BJ (cell line): ENCODE data around the gene COL8A1. TPM values are rescaled to one million over a fixed set of nuclear protein-coding genes. Genes with fewer than 3 reads are reported as not detected.

Experiments used
- CTCF ChIA-PET: fragments of 350-600 bp; formaldehyde crosslinking; extraction: SDS; loops from one replicate; lab custom pipeline; 2021; ENCODE audit warnings: antibody characterized with exemption, inconsistent platforms; lab: Yijun Ruan, JAX
- POLR2A ChIA-PET: fragments of 300-600 bp; sonication (Branson Sonifier 250); formaldehyde crosslinking; extraction: SDS; loops from one replicate; lab custom pipeline; 2021; ENCODE audit warnings: antibody characterized with exemption; lab: Charles Lee
- DNase-seq: peaks from one replicate; pipeline ENCODE4 v3.0.0-alpha.2; 2011; ENCODE audit warnings: low read depth
- H3K27me3 ChIP-seq: 2 replicates; pipeline ENCODE4 v1.6.0; 2011; ENCODE audit warnings: low read length; ENCODE audit not compliant: control insufficient read depth, insufficient read depth
- H3K36me3 ChIP-seq: 2 replicates; pipeline ENCODE4 v1.5.1; 2011; ENCODE audit warnings: low read length; ENCODE audit not compliant: control insufficient read depth, insufficient read depth
- H3K4me3 ChIP-seq: 2 replicates; pipeline ENCODE4 v1.5.1; 2011; ENCODE audit warnings: low read depth, mild to moderate bottlenecking, control low read depth, low read length
- polyA plus RNA-seq: library from polyadenylated mRNA; depleted of rRNA; stranded (reverse); fragments of >200 nt; gene quantifications from 2 replicates; pipeline ENCODE4 v1.2.3, GENCODE V29; 2011
- TF ChIP-seq, protein P1 (sequence below): IDR thresholded peaks from 2 replicates; pipeline ENCODE4 v1.5.1; 2011; ENCODE audit warnings: low read depth, mild to moderate bottlenecking, control low read depth, inconsistent platforms, low read length, moderate library complexity; ENCODE audit not compliant: insufficient read depth

COL8A1 gene
- polyA plus RNA-seq, 1 experiment: 186 TPM

DNA sequence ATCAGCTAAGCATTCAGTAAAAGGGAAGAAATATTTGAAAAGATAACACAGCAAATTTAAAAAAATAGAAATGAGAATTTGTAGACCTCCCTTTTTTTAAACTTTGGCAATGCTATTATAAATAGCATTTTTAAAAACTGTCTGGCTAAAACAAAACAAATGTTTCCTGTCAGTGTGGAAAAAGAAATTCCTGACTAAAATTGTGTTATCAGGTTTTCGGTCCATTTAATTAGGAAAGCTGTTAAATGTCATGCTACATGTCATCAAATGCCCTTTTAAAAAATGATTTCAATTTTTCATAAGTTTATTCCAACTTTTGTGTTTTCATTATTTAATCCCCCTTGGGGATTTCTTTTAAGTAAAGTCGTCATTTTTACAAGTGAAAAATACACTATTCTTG, 29.6 kb downstream of the COL8A1 start:
- TF ChIP-seq, protein P1, sequence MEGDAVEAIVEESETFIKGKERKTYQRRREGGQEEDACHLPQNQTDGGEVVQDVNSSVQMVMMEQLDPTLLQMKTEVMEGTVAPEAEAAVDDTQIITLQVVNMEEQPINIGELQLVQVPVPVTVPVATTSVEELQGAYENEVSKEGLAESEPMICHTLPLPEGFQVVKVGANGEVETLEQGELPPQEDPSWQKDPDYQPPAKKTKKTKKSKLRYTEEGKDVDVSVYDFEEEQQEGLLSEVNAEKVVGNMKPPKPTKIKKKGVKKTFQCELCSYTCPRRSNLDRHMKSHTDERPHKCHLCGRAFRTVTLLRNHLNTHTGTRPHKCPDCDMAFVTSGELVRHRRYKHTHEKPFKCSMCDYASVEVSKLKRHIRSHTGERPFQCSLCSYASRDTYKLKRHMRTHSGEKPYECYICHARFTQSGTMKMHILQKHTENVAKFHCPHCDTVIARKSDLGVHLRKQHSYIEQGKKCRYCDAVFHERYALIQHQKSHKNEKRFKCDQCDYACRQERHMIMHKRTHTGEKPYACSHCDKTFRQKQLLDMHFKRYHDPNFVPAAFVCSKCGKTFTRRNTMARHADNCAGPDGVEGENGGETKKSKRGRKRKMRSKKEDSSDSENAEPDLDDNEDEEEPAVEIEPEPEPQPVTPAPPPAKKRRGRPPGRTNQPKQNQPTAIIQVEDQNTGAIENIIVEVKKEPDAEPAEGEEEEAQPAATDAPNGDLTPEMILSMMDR: no peak
- Histone ChIP-seq H3K36me3 (no peaks in the 10 kb centered on the region), H3K27me3 (no peaks in the 10 kb centered on the region), H3K4me3 (no peak overlapping the region)
- ChIA-PET POLR2A (no interaction called here), CTCF (interaction anchor here (1.3 kb wide), 1 partner anchor 23 kb away, joined by 5 read pairs; no protein-coding TSS in a partner anchor)
- DNase-seq: no peak

DNA sequence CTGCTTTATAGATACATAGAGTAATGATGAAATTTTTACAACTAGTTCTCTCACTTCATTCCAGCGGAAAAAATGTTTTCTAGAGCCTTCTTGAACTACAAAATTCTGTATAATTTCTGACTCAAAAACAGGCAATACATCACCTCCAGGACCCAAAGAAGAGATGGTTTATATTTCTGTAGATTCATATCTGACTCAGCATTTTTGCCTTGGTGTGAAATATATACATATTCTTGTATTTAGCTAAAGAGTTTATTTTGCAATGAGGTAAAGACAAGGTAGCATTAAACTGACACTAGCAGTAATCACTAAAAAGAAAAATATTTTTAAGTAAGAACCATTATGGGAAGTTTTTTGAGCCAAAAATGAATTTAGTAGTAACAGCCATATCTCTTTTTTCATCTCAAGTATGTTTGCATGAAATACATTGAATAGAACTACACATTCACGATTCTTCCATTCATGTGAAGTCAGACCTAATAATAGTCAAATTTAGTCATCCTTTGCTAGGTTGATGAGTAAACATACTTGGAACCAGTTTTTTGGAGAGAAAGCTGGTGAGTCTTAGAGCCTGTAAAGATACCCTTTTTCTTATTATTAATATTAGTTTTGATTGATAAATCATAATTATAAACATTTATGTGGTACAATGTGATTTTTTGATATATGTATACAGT, 31.6 kb downstream of the COL8A1 start:
- DNase-seq: no peak
- Histone ChIP-seq H3K36me3 (no peaks in the 10 kb centered on the region), H3K4me3 (no peak overlapping the region), H3K27me3 (no peaks in the 10 kb centered on the region)
- CTCF ChIA-PET: no interaction called here
- POLR2A ChIA-PET: no interaction called here
- TF ChIP-seq, protein P1: no peak

DNA sequence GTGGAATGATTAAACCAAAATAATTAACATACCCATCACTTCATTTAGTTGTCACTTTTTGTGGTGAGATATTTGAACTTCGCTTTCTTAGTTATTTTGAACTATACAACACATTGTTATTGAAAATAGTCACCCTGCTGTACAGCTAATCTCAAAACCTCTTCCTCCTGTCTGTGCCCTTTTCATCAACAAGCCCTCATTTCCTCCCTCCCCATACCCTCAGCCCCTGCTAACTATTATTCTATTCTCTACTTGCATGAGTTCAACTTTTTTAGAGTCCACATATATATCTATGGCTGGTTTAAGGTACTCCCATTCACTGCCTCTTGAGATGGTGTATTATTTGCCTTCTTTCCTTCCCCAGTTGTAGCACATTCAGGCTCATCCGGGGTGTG, 32.2 kb downstream of the COL8A1 start:
- ChIA-PET CTCF (no interaction called here), POLR2A (no interaction called here)
- no peak overlapping the region for H3K4me3 ChIP-seq
- H3K36me3 ChIP-seq: no peaks in the 10 kb centered on the region
- DNase-seq: no peak
- TF ChIP-seq, protein P1: no peak
- H3K27me3 ChIP-seq: no peaks in the 10 kb centered on the region

DNA sequence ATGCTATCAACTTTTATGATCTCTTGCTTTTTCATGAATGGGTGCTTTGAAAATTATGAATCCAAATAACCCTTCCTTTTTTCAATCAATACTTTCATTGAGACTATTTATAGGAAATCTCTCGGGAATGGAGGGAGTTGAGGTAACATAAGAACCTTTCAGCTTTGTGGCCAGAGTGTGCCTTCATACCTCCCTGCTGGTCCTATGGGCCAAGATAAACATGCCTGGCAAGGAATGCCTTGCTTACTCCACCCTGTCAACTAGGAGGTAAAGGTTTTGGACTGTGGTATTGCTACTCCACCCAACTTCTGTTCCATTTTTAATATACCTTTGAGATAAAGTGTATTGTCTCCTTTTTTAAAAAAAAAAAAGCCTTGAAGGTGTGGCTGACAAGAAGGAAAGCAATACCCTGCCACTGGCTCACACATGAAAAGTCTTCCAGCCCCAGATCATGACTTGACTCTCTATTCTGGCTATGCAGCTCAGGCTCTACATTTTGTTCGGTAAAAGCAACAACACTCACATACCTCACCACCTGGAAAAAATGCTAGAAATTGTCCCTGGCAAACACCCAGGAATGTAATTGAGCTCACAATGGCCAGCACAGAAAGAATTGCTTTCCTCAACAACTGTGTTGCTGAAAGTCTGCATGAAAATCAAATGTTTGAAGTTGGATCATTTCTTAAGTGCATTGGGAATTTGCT, 35.8 kb downstream of the COL8A1 start:
- no peaks in the 10 kb centered on the region for H3K36me3 ChIP-seq
- CTCF ChIA-PET: interaction anchor here (0.6 to 1.9 kb wide), 6 partner anchors 10 to 103 kb away, joined by 3 to 5 read pairs (median 4); no protein-coding TSS in a partner anchor
- POLR2A ChIA-PET: no interaction called here
- no peaks in the 10 kb centered on the region for H3K27me3 ChIP-seq
- TF ChIP-seq, protein P1: no peak
- no peak for DNase-seq
- no peak overlapping the region for H3K4me3 ChIP-seq

DNA sequence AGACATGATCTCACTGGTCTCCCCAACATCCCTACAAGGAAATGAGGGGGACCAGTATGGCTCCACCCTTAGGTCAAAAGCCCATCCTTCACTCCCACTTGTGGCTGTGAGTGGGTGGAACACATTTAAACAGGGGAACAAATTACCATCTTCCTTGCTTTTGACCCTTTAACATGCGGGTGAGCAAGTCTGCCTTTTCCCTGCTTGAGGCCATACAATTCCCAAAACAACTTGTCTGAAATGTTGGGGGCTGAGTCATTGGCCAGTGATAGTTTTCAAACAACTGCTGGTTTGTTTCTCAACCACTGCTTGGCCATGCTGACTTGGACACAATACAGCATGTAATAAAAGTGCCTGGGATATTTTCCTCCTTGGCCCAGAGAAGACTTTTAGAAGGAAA, 39.6 kb downstream of the COL8A1 start:
- peak; percentile 96 for DNase-seq
- no peak overlapping the region for H3K4me3 ChIP-seq
- no peaks in the 10 kb centered on the region for H3K36me3 ChIP-seq
- no peaks in the 10 kb centered on the region for H3K27me3 ChIP-seq
- TF ChIP-seq, protein P1: peak; percentile 5; the same call in 1 of the 2 replicates
- ChIA-PET POLR2A (no interaction called here), CTCF (interaction anchor here (0.9 to 1.3 kb wide), 3 partner anchors 10 to 33 kb away, joined by 3 to 5 read pairs (median 3); no protein-coding TSS in a partner anchor)
